Effector CD8-positive, alpha-beta T cell (primary cell): ENCODE data around the gene SMIM15.

Experiments used
- DNase-seq: peaks from one replicate; lab custom pipeline; 2025; lab: John Stamatoyannopoulos, UW

SMIM15 gene

GRCh38 chr5:61159836-61160235 lies 2.4 kb downstream of the SMIM15 start:
- no peak for DNase-seq

DNA sequence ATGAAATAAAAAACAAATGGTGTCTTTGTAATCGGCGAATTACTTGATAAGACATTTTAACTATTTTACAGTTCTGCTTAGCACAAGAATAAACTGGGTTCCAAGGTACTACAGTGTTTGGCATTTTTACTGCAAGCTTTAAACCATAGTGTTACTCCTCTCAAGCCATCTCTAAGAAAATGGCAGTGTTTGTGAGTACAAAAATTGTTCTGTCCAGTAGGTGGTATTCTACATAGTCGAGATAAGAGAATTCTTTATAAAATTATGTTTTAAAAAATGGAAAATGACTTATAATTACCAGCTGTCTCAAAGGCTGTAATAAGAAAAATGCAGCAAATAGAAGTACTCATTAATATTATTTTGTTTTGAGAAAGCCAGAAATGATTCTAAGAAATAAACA lies 3.2 kb downstream of the SMIM15 start:
- no peak for DNase-seq

GRCh38 chr5:61151893-61152292 lies 10.4 kb downstream of the SMIM15 start:
- no peak for DNase-seq

DNA sequence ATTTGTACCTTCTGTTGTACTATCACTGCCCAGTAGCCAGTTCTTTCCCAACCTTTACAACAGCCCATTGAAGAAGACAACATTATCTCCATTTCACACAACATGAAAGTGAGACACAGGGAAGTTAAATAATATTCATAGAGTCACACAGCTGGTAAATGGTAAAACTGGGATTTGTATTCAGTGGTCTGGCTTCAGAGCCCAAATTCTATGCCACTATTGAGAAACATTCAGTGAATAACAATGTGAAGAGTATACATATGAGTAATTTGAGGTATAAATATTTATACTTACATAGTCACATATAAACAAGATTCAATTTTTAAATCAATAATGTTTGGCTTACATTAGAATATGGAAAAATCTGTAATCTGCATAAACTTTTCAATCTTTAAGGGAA lies 13.8 kb downstream of the SMIM15 start:
- no peak for DNase-seq

- DNase-seq: no peak
Measured at GRCh38 chr5:61142811-61143210, 19.5 kb downstream of the SMIM15 start.

DNA sequence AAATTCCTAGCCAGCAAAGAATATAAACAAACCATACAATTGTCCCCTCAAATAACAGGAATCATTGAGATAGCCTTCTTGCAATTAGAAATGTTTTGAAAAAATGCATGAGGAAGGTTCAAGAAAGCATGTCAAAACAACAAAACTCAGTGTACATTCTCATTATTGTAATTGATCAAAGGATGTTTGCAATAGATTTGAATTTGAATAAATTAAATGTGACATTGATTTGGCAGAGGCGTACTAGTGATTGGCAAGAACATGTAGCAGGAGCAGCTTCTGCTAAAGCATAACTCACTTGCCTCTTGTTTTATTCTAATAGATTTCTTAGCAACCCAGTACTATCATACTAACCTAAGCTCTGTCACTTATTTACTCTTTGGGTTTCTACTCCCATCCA lies 19.9 kb downstream of the SMIM15 start:
- no peak for DNase-seq

GRCh38 chr5:61141801-61142200 lies 20.5 kb downstream of the SMIM15 start:
- DNase-seq: no peak

DNA sequence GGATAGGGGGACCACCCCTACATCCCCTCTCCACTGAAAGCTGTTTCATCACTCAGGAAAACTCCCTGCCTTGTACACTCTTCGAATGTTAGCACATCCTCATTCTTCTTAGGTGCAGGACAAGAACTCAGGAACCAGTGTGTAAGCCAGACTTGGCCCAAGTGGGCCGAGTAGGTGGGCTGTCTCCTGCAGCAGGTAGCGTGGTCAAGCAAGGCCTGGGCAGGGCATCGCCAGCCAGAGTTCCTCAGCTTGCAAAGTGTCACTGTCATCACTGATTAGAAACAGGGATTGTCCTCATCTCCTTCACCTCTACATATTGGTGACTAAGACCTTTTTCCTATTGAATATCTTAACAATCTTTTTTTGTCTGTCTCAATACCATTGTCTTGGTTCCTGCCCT lies 22.3 kb downstream of the SMIM15 start:
- no peak for DNase-seq

DNA sequence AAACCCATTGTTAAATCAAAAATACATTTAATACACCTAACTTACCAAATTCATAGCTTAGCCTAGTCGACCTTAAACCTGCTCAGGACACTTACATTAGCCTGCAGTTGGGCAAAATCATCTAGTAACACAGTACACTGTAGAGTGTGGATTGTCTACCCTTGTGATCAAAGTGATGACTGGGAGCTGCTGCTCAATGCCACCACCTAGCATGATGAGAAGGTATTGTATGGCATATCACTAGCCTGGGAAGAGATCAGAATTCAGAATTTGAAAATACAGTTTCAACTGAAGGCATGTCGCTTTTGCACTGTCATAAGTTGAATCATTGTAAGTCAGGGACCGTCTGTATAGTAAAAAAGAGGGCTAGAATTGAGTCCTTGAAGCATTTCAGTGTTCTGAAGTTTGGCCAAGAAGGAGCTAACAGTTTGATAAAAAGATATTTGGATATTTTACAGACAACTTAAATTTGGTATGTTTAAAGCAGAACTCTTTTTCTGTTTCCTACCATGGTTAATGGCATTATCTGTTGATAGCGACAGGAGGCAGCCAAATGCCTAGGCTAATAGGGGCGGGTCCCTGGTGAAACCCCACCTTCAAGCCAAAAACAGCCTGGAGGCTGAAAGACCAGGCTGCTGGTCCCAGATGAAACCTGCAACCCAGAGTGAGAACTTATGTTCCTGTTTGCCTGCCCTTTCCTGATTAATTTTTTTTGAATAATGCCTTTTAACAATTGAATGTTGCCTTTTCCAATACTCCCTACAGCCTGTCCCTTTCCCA lies 23.0 kb downstream of the SMIM15 start:
- DNase-seq: no peak

- no peak for DNase-seq
Measured at GRCh38 chr5:61137835-61138234, 24.4 kb downstream of the SMIM15 start.

- DNase-seq: no peak
Measured at GRCh38 chr5:61132559-61132958, 29.7 kb downstream of the SMIM15 start.

- DNase-seq: no peak
Measured at GRCh38 chr5:61130289-61130688, 32.0 kb downstream of the SMIM15 start.

- DNase-seq: no peak
Measured at GRCh38 chr5:61123145-61123544, 39.1 kb downstream of the SMIM15 start.

- DNase-seq: no peak
Measured at GRCh38 chr5:61120534-61120933, 41.7 kb downstream of the SMIM15 start.

- DNase-seq: no peak
Measured at GRCh38 chr5:61119066-61119465, 43.2 kb downstream of the SMIM15 start.

DNA sequence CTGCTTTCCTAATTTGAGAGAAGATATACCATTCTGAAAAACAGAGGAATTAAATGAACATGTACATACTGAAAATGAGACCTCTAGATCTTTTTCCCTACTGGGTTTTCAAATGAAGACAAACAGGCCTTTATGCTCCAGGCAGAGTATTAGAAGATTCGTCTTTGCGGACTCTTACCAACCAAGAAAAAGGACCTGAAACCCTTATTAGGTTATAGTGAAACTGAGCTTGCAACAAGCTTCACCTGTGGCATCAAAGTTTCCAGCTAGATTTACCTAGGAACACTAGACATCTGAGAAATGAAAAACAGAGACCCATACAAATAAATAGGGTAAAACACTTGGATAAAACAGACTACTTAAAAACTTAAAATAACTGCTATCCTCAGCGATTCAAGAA lies 46.3 kb downstream of the SMIM15 start:
- no peak for DNase-seq

DNA sequence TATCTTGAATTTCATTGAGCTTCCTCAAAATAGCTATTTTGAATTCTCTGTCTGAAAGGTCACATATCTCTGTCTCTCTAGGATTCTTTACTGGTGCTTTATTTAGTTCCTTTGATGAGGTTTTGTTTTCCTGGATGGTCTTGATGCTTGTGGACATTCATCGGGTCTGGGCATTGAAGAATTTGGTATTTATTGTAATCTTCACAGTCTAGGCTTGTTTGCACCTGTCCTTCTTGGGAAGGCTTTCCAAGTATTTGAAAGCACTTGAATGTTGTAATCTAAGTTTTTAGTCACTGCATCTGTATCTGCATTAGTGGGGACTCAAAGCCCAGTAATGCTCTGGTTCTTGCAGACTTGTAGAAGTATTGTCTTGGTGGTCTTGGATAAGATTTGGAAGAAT lies 47.8 kb downstream of the SMIM15 start:
- DNase-seq: no peak
